ENCODE measurements around the gene PLXNA4. TPM values are rescaled to one million over a fixed set of nuclear protein-coding genes. Genes with fewer than 3 reads are reported as not detected.

PLXNA4 gene
- total and polyA plus RNA-seq, 8 donors = 0.15 to 12.8 (median 1.6) TPM

DNA sequence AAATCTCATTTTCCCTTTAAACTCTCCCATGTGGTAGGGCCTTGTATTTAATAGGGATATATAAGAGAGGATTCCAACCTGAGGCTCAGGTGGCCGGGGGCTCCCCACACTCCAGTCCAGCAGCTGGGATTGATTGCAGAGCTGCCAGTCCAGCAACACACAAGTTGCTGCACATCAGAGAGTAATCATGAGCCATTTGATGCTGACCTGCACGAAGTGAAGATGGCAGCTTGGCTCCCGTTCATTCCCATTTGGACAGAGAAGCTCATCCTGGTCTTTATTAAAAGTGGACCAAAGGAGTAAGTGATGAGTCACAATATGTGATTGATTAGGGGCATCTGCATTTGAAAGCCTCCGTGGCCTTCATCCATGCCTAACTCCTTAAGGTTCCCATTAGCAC, 202.4 kb downstream of the PLXNA4 start:
- peaks cover 0 to 16% (median 10%) of the 10 kb centered on the region in 4 donors for H3K4me1 ChIP-seq
- no peaks in the 10 kb centered on the region for H3K27me3 ChIP-seq
- TF ChIP-seq EP300 (IDR thresholded peaks at IDR 0.05) = no peak
- intact Hi-C loops (cut with DNase I; ENCODE audit: low total_unique reads) = no loop called here
- H3K27ac ChIP-seq = no peak overlapping the region
- no peak overlapping the region for H3K4me3 ChIP-seq
- WGBS, 5 donors = 84 to 88% (median 84%) methylated on average over 4 of the region's 4 CpGs
- H3K9me3 ChIP-seq = no peaks in the 10 kb centered on the region
- H3K36me3 ChIP-seq = no peaks in the 10 kb centered on the region
- DNase-seq = no peak

DNA sequence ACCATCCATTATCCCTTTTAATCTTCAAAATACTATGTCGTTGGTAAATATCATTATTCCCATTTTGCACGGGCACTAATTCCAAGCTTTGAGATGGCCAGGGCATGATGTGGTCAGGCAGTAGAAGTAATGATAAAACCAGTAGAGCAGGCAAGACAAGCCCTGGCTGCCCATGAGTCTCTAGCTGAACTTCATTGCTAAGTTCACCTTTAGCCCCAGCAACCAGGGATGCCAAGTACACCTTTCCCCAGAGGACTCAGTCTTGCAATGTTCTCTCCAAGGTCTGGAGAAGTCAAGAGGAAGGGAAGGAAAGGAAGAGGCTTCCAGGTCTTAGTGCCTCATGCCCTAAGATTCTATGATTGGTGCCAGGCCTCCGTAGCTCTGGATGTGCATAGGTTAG, 203.2 kb downstream of the PLXNA4 start:
- 79 to 93% (median 89%) methylated on average over 3 of the region's 3 CpGs for WGBS, 5 donors
- Histone ChIP-seq H3K27ac (no peak overlapping the region), H3K4me3 (no peak overlapping the region), H3K9me3 (no peaks in the 10 kb centered on the region), H3K27me3 (peaks cover 0 to 6% (median 0%) of the 10 kb centered on the region in 3 donors), H3K4me1 (peaks cover 0 to 16% (median 10%) of the 10 kb centered on the region in 4 donors), H3K36me3 (no peaks in the 10 kb centered on the region)
- DNase-seq = no peak
- intact Hi-C loops (cut with DNase I; ENCODE audit: low total_unique reads) = no loop called here
- TF ChIP-seq POLR2A (IDR thresholded peaks at IDR 0.05) = no peak
- TF ChIP-seq, protein P1, sequence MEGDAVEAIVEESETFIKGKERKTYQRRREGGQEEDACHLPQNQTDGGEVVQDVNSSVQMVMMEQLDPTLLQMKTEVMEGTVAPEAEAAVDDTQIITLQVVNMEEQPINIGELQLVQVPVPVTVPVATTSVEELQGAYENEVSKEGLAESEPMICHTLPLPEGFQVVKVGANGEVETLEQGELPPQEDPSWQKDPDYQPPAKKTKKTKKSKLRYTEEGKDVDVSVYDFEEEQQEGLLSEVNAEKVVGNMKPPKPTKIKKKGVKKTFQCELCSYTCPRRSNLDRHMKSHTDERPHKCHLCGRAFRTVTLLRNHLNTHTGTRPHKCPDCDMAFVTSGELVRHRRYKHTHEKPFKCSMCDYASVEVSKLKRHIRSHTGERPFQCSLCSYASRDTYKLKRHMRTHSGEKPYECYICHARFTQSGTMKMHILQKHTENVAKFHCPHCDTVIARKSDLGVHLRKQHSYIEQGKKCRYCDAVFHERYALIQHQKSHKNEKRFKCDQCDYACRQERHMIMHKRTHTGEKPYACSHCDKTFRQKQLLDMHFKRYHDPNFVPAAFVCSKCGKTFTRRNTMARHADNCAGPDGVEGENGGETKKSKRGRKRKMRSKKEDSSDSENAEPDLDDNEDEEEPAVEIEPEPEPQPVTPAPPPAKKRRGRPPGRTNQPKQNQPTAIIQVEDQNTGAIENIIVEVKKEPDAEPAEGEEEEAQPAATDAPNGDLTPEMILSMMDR (IDR thresholded peaks at IDR 0.05) = no peak

DNA sequence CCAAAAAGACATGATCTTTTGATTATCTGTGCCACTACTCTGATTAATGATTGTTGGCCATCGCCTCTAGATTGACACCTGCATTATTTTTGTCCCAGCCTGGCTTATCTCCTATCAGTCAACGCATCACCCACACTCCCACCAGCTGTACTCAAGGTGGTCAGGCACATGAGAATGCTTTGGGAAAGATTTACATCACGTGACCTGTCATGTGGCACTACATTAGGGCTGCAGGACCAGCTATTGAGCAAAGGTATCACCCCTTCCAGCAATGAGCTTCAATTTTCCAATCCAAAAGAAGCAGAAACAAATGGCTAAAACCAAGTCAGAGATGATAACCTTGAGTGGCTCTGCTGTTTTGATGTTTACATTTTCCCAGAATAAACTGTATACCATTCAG, 204.3 kb downstream of the PLXNA4 start:
- 70 to 88% (median 82%) methylated on average over 3 of the region's 3 CpGs for WGBS, 5 donors
- TF ChIP-seq POLR2A (IDR thresholded peaks at IDR 0.05) = no peak
- TF ChIP-seq, protein P1 (IDR thresholded peaks at IDR 0.05) = no peak
- TF ChIP-seq EP300 (IDR thresholded peaks at IDR 0.05) = no peak
- no peak for TF ChIP-seq POLR2AphosphoS5 (IDR thresholded peaks at IDR 0.05)
- intact Hi-C loops (cut with DNase I; ENCODE audit: low total_unique reads) = no loop called here
- no peak overlapping the region for H3K4me3 ChIP-seq
- H3K36me3 ChIP-seq = no peaks in the 10 kb centered on the region
- peaks cover 0 to 6% (median 0%) of the 10 kb centered on the region in 3 donors for H3K27me3 ChIP-seq
- no peak overlapping the region for H3K27ac ChIP-seq
- peaks cover 0 to 10% (median 8%) of the 10 kb centered on the region in 4 donors for H3K4me1 ChIP-seq
- DNase-seq = no peak
- no peaks in the 10 kb centered on the region for H3K9me3 ChIP-seq

DNA sequence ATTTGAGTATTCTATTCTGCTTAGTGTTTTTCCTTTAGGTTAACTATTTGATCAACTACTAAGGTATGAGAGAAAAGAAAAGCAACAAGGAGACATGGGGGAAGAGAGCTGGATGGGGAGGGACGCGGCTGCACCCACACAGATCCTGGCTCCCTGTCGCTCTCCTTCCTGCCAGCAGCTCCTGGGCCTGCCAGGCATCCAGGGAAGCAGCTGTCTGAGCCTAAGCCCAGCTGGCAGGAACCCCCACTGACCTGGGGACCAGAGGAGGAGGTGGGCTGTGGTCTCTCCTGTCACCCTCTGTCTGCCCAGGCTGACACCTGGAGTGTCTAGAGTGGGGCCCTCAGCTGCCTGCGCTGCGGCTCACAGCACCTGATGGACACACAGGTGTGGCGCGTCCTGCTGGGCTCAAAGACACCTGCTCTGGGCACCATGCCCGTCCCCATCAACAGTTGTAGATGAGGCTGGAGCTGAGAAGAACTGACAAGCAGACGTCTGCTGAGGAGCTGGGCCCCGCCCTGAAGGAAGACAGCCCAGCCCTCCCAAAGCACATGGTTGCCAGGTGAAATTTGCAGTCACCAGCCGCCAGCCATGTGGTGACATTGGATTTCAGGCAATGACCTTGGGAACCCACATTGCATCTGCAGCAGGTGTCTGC, 207.9 kb downstream of the PLXNA4 start:
- WGBS, 5 donors = 81 to 89% (median 84%) methylated on average over 5 to 11 of the region's 11 CpGs
- no peaks in the 10 kb centered on the region for H3K36me3 ChIP-seq
- no peak overlapping the region for H3K27ac ChIP-seq
- no peak for DNase-seq
- no peak overlapping the region for H3K4me3 ChIP-seq
- no peaks in the 10 kb centered on the region for H3K9me3 ChIP-seq
- no peaks in the 10 kb centered on the region for H3K4me1 ChIP-seq
- peaks cover 0 to 6% (median 0%) of the 10 kb centered on the region in 3 donors for H3K27me3 ChIP-seq
- TF ChIP-seq, protein P1 (IDR thresholded peaks at IDR 0.05) = no peak
- no peak for TF ChIP-seq EP300 (IDR thresholded peaks at IDR 0.05)
- intact Hi-C loops (cut with DNase I; ENCODE audit: low total_unique reads) = no loop called here

DNA sequence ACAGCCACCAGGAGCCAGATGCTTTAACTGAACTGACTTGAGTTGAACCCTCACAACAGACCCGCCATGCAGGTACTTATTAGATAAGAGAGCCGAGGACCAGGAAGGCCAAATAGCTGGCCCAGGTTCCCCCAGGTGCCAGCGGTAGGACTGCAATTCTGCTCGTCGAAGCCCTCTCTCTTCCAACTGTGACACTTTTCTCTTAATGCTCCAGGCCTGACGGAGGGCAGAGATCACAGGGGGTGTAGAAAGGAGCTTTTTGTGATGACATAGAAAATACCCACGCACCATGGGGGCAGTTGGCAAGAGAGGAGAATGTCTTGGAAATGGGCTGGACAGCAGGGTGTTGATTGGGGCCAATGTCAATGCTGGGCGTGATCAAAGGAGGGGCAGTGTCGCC, 208.5 kb downstream of the PLXNA4 start:
- Histone ChIP-seq H3K9me3 (no peaks in the 10 kb centered on the region), H3K4me3 (no peak overlapping the region), H3K27ac (no peak overlapping the region), H3K36me3 (no peaks in the 10 kb centered on the region), H3K27me3 (peaks cover 0 to 6% (median 0%) of the 10 kb centered on the region in 3 donors), H3K4me1 (no peaks in the 10 kb centered on the region)
- no peak for TF ChIP-seq EP300 (IDR thresholded peaks at IDR 0.05)
- WGBS, 5 donors = 84 to 92% (median 91%) methylated on average over 9 of the region's 9 CpGs
- no peak for DNase-seq
- intact Hi-C loops (cut with DNase I; ENCODE audit: low total_unique reads) = no loop called here

Data from stomach (tissue), 9 donors.